Head of caudate nucleus (tissue), 42 donors: ENCODE measurements around the gene SKAP1.
"Not testable (repeated sequence)": the region's sequence is repeated elsewhere in the genome, so short reads cannot be mapped to it uniquely, and the experiment has no call there.

ENCODE experiments used
- DNase-seq, 42 donors: peaks; one replicate each; pipeline versions ENCODE4 v3.0.0 to v3.0.0-alpha.2; 2020 to 2021; ENCODE audit warnings: mixed read lengths in 7 of 42
- intact Hi-C: fragments of 100-400 bp; cut with DNase I; formaldehyde crosslinking; loops from one replicate; pipeline ENCODE4 v1.15.0; 2022

SKAP1 gene

GRCh38 chr17:48378708-48379392 lies 51.2 kb downstream of the SKAP1 start:
- DNase-seq = no peak
- intact Hi-C loops = no loop called here

- intact Hi-C loops = no loop called here
- DNase-seq = no peak
Measured at GRCh38 chr17:48378238-48378637, 51.8 kb downstream of the SKAP1 start.

- intact Hi-C loops = no loop called here
- no peak for DNase-seq
Measured at GRCh38 chr17:48376682-48377325, 53.2 kb downstream of the SKAP1 start.

- DNase-seq = no peak
Measured at GRCh38 chr17:48375356-48375755, 54.7 kb downstream of the SKAP1 start.

GRCh38 chr17:48374650-48375230 lies 55.3 kb downstream of the SKAP1 start:
- intact Hi-C loops = no loop called here
- DNase-seq = peak in 1 of 42 donors; percentile 1

More at GRCh38 chr17:48375356-48375755, 54.7 kb downstream of the SKAP1 start:
- intact Hi-C loops = no loop called here

- no peak for DNase-seq
- intact Hi-C loops = no loop called here
Measured at GRCh38 chr17:48373883-48374282, 56.1 kb downstream of the SKAP1 start.

GRCh38 chr17:48373130-48373830 lies 56.7 kb downstream of the SKAP1 start:
- intact Hi-C loops = no loop called here
- DNase-seq = no peak

GRCh38 chr17:48368967-48369366 lies 61.0 kb downstream of the SKAP1 start:
- intact Hi-C loops = not testable (repeated sequence)

GRCh38 chr17:48368352-48368908 lies 61.6 kb downstream of the SKAP1 start:
- intact Hi-C loops = no loop called here
- no peak for DNase-seq

More at GRCh38 chr17:48368967-48369366, 61.0 kb downstream of the SKAP1 start:
- DNase-seq = not testable (repeated sequence)

GRCh38 chr17:48363161-48363560 lies 66.9 kb downstream of the SKAP1 start:
- no peak for DNase-seq
- intact Hi-C loops = no loop called here

GRCh38 chr17:48360861-48361633 lies 69.0 kb downstream of the SKAP1 start:
- DNase-seq, intact Hi-C loops: not testable (repeated sequence)

GRCh38 chr17:48357779-48358602 lies 72.0 kb downstream of the SKAP1 start:
- intact Hi-C loops = no loop called here
- DNase-seq = no peak

- intact Hi-C loops = no loop called here
Measured at GRCh38 chr17:48356866-48357265, 73.1 kb downstream of the SKAP1 start.

GRCh38 chr17:48352630-48353029 lies 77.4 kb downstream of the SKAP1 start:
- intact Hi-C loops = no loop called here
- DNase-seq = no peak

More at GRCh38 chr17:48356866-48357265, 73.1 kb downstream of the SKAP1 start:
- DNase-seq = no peak

GRCh38 chr17:48351911-48352332 lies 78.1 kb downstream of the SKAP1 start:
- intact Hi-C loops = no loop called here
- DNase-seq = no peak

- no peak for DNase-seq
- intact Hi-C loops = no loop called here
Measured at GRCh38 chr17:48348352-48348751, 81.7 kb downstream of the SKAP1 start.

- no peak for DNase-seq
- intact Hi-C loops = no loop called here
Measured at GRCh38 chr17:48347177-48347576, 82.8 kb downstream of the SKAP1 start.

GRCh38 chr17:48344251-48344650 lies 85.8 kb downstream of the SKAP1 start:
- no peak for DNase-seq
- intact Hi-C loops = no loop called here
